HEK293T (cell line): ENCODE results near the gene LGI4.

Experiments
- ARNT ChIP-seq: fragments of 450-650 bp; IDR thresholded peaks from 2 replicates; pipeline ENCODE4 v1.6.1; 2017; ENCODE audit warnings: mild to moderate bottlenecking
- BHLHE40 ChIP-seq: fragments of 450-650 bp; IDR thresholded peaks from 2 replicates; pipeline ENCODE4 v1.6.1; 2016; ENCODE audit warnings: mild to moderate bottlenecking, moderate library complexity, borderline replicate concordance
- CTBP1 ChIP-seq: fragments of 450-650 bp; IDR thresholded peaks from 2 replicates; pipeline ENCODE4 v1.6.1; 2016; ENCODE audit warnings: borderline replicate concordance
- ELF4 ChIP-seq: fragments of 450-650 bp; IDR thresholded peaks from 2 replicates; pipeline ENCODE4 v1.6.1; 2017; ENCODE audit warnings: antibody characterized with exemption
- FOXA1 ChIP-seq: fragments of 450-650 bp; IDR thresholded peaks from 2 replicates; pipeline ENCODE4 v1.6.1; 2016; ENCODE audit warnings: mild to moderate bottlenecking
- FOXK2 ChIP-seq: fragments of 450-650 bp; IDR thresholded peaks from 2 replicates; pipeline ENCODE4 v1.6.1; 2016; ENCODE audit warnings: mild to moderate bottlenecking
- FOXM1 ChIP-seq: fragments of 450-650 bp; IDR thresholded peaks from 2 replicates; pipeline ENCODE4 v1.6.1; 2017; ENCODE audit warnings: mild to moderate bottlenecking, borderline replicate concordance
- L3MBTL2 ChIP-seq: fragments of 450-650 bp; conservative IDR thresholded peaks from 2 replicates; pipeline ENCODE4 v1.6.1; 2016; ENCODE audit warnings: mild to moderate bottlenecking
- LEF1 ChIP-seq: fragments of 450-650 bp; IDR thresholded peaks from 2 replicates; pipeline ENCODE4 v1.6.1; 2017; ENCODE audit warnings: mild to moderate bottlenecking, borderline replicate concordance
- SP1 ChIP-seq: fragments of 450-650 bp; IDR thresholded peaks from 2 replicates; pipeline ENCODE4 v1.6.1; 2017
- SUZ12 ChIP-seq: fragments of 450-650 bp; IDR thresholded peaks from 2 replicates; pipeline ENCODE4 v1.6.1; 2016; ENCODE audit warnings: mild to moderate bottlenecking
- TF ChIP-seq, protein P1 (sequence below): fragments of 450-650 bp; IDR thresholded peaks from 2 replicates; pipeline ENCODE4 v1.6.1; 2016

DNA sequence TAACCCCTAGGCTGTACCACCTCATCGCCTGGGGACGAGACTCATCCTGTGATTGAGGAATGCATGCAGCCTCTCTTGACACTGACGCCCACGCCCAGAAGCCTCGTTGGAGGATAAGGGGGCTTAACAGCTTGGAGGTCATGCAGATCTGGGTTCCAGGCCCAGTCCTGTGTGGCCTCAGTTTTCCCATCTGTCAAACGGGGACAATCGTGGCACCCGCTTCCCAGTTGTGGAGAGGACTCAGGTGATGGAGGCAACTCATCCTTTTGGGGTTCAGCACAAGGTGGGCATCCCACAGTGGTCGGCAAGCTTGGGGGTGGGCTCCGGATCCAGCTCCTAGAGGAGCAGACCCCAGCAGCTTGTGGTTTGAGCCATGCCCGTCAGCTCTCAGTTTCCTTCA, 1.4 kb upstream of the LGI4 start:
- TF ChIP-seq ARNT: no peak
- TF ChIP-seq ELF4: no peak
- no peak for TF ChIP-seq FOXK2
- TF ChIP-seq CTBP1: no peak
- TF ChIP-seq FOXA1: no peak
- TF ChIP-seq SUZ12: no peak
- no peak for TF ChIP-seq LEF1
- no peak for TF ChIP-seq FOXM1
- TF ChIP-seq, protein P1, sequence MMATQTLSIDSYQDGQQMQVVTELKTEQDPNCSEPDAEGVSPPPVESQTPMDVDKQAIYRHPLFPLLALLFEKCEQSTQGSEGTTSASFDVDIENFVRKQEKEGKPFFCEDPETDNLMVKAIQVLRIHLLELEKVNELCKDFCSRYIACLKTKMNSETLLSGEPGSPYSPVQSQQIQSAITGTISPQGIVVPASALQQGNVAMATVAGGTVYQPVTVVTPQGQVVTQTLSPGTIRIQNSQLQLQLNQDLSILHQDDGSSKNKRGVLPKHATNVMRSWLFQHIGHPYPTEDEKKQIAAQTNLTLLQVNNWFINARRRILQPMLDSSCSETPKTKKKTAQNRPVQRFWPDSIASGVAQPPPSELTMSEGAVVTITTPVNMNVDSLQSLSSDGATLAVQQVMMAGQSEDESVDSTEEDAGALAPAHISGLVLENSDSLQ: no peak
- TF ChIP-seq SP1: no peak
- no peak for TF ChIP-seq BHLHE40
- TF ChIP-seq L3MBTL2: no peak
